Measurements from ENCODE around the gene ABLIM3. TPM values are rescaled to one million over a fixed set of nuclear protein-coding genes. Genes with fewer than 3 reads are reported as not detected.

Gene ABLIM3
- total RNA-seq, 1 experiment from 2014 or later: 14.3 TPM

GRCh38 chr5:149168276-149168906, 27.1 kb downstream of the ABLIM3 start (continued):
- TF ChIP-seq RAD21 (IDR thresholded peaks at IDR 0.05; ENCODE audit: low read depth): no peak
- TF ChIP-seq REST (IDR thresholded peaks at IDR 0.05; ENCODE audit: low read depth): no peak
- no peak for TF ChIP-seq ELF1 (IDR thresholded peaks at IDR 0.05; ENCODE audit: borderline replicate concordance, low read depth)
- TF ChIP-seq CBX3 (IDR thresholded peaks at IDR 0.05; ENCODE audit: low read depth): no peak
- TF ChIP-seq SRF (IDR thresholded peaks at IDR 0.05; ENCODE audit: low read depth): no peak
- no peak for TF ChIP-seq SIN3A (IDR thresholded peaks at IDR 0.05; ENCODE audit: low read depth)
- no peak for TF ChIP-seq CEBPB (IDR thresholded peaks at IDR 0.05; ENCODE audit: low read depth)

GRCh38 chr5:149170299-149170698, 29.0 kb downstream of the ABLIM3 start:
- H3K4me2 ChIP-seq (ENCODE audit: low read length): no peak overlapping the region
- no peaks in the 10 kb centered on the region for H3K79me2 ChIP-seq (ENCODE audit: insufficient read depth, low read length)
- no peaks in the 10 kb centered on the region for H3K9me2 ChIP-seq (ENCODE audit: insufficient read depth)
- TF ChIP-seq EZH2phosphoT487 (IDR thresholded peaks at IDR 0.05; ENCODE audit: borderline replicate concordance): no peak
- TF ChIP-seq CBX3 (IDR thresholded peaks at IDR 0.05; ENCODE audit: low read depth): no peak
- TF ChIP-seq, protein P1, sequence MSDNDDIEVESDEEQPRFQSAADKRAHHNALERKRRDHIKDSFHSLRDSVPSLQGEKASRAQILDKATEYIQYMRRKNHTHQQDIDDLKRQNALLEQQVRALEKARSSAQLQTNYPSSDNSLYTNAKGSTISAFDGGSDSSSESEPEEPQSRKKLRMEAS (IDR thresholded peaks at IDR 0.05): no peak
- TF ChIP-seq ZFX (IDR thresholded peaks at IDR 0.05): no peak
- no peak for TF ChIP-seq SP1 (IDR thresholded peaks at IDR 0.05; ENCODE audit: low read depth)
- no peak for TF ChIP-seq FOSL1 (IDR thresholded peaks at IDR 0.05; ENCODE audit: low read depth)
- no peak for TF ChIP-seq SRF (IDR thresholded peaks at IDR 0.05; ENCODE audit: low read depth)
- TF ChIP-seq EGR1 (IDR thresholded peaks at IDR 0.05; ENCODE audit: low read depth): no peak
- no peak for TF ChIP-seq ELF1 (IDR thresholded peaks at IDR 0.05; ENCODE audit: borderline replicate concordance, low read depth)
- TF ChIP-seq YY1 (IDR thresholded peaks at IDR 0.05; ENCODE audit: extremely low read depth, insufficient replicate concordance, low read depth, low read length): no peak
- no peak for TF ChIP-seq SIN3A (IDR thresholded peaks at IDR 0.05; ENCODE audit: low read depth)
- no peak for TF ChIP-seq CTCF (IDR thresholded peaks at IDR 0.05 in 2 of 3, conservative IDR thresholded peaks at IDR 0.05 in 1 of 3; ENCODE audit: borderline replicate concordance in 1 of 3, insufficient read depth in 1 of 3, low read depth in 2 of 3, low read length in 2 of 3)
- H3K27ac ChIP-seq (ENCODE audit: low read depth, low read length): no peak overlapping the region
- intact Hi-C loops (cut with micrococcal nuclease): no loop called here
- H3K9me3 ChIP-seq (ENCODE audit: control insufficient read depth in 1 of 2, insufficient read depth in 1 of 2, low read depth in 1 of 2, low read length in 2 of 2): no peaks in the 10 kb centered on the region
- ChIA-PET POLR2A (no interaction called here), RAD21 (ENCODE audit: low non-redundant PET in 1 of 2, low total read pairs in 2 of 2, uncharacterized antibody in 2 of 2, unreplicated experiment in 2 of 2) (no interaction called here), CTCF (no interaction called here)
- no peaks in the 10 kb centered on the region for H3K36me3 ChIP-seq (ENCODE audit: control insufficient read depth in 1 of 2, insufficient read depth in 2 of 2, low read length in 2 of 2)
- no peak overlapping the region for H3K4me3 ChIP-seq (replicated peaks in 1 of 2; ENCODE audit: low read depth in 1 of 2, low read length in 2 of 2)
- H3K27me3 ChIP-seq (ENCODE audit: insufficient read depth, low read length): no peaks in the 10 kb centered on the region
- H4K20me1 ChIP-seq (ENCODE audit: insufficient read depth): no peaks in the 10 kb centered on the region
- no peak overlapping the region for H3K9ac ChIP-seq (ENCODE audit: low read length)
- peaks cover 0 to 45% of the 10 kb centered on the region in 2 experiments; a peak in 2 of 4 replicates for H3K4me1 ChIP-seq (ENCODE audit: control insufficient read depth in 1 of 2, insufficient read depth in 2 of 2, low read length in 2 of 2)
- DNase-seq (ENCODE audit: low read depth, low spot score): no peak
- 0 out of 2 replicates have a peak, but pooled peaks have one; percentile 31 for ATAC-seq
- no peak overlapping the region for H2AFZ ChIP-seq (ENCODE audit: low read depth, low read length, poor library complexity, severe bottlenecking)
- BruUV-seq (replicated peaks): no TSS peak

Data from HCT116 (cell line).